Vagina (tissue), 2 donors: ENCODE data around the gene REEP6. TPM values are rescaled to one million over a fixed set of nuclear protein-coding genes. Genes with fewer than 3 reads are reported as not detected.
"Not testable (repeated sequence)": the region's sequence is repeated elsewhere in the genome, so short reads cannot be mapped to it uniquely, and the experiment has no call there.

Source experiments
- DNase-seq, 2 donors: peaks; one replicate each; pipeline ENCODE4 v3.0.0-alpha.2; 2017; ENCODE audit errors: extremely low spot score in 2 of 2
- H3K27ac ChIP-seq: fragments of 200-600 bp; sonication (generic); one replicate; pipeline ENCODE4 v1.5.1; 2019
- H3K27me3 ChIP-seq: fragments of 200-600 bp; sonication (generic); one replicate; pipeline ENCODE4 v1.5.1; 2019
- H3K36me3 ChIP-seq, 2 donors: fragments of 200-600 bp; sonication (generic); one replicate each; pipeline ENCODE4 v1.5.1; 2017 to 2019
- H3K4me1 ChIP-seq: fragments of 200-600 bp; sonication (generic); one replicate; pipeline ENCODE4 v1.5.1; 2019
- H3K4me3 ChIP-seq, 2 donors: fragments of 200-600 bp; sonication (generic); 1 replicate in 1 of 2; 2 replicates in 1 of 2; pipeline ENCODE4 v1.5.1; 2016 to 2019
- H3K9me3 ChIP-seq: fragments of 200-600 bp; sonication (generic); one replicate; pipeline ENCODE4 v1.5.1; 2019
- CTCF ChIP-seq, 3 experiments: fragments of 450-650 bp in 2 of 3; fragments of 200-600 bp in 1 of 3; sonication (generic) in 1 of 3; IDR thresholded peaks; one replicate each; pipeline ENCODE4 v1.5.1; 2017 to 2019; ENCODE audit warnings: antibody characterized with exemption in 3 of 3, mild to moderate bottlenecking in 2 of 3, moderate library complexity in 2 of 3
- POLR2A ChIP-seq, 2 donors: fragments of 450-650 bp; IDR thresholded peaks; one replicate each; pipeline ENCODE4 v1.6.1; 2017; ENCODE audit warnings: antibody characterized with exemption in 2 of 2, mild to moderate bottlenecking in 2 of 2, moderate library complexity in 2 of 2
- POLR2AphosphoS5 ChIP-seq, 2 donors: sonication (generic); formaldehyde crosslinking; IDR thresholded peaks; one replicate each; pipeline ENCODE4 v1.9.0; 2017; ENCODE audit warnings: antibody characterized with exemption in 2 of 2, mild to moderate bottlenecking in 2 of 2, low read depth in 1 of 2; ENCODE audit not compliant: insufficient read depth in 1 of 2
- intact Hi-C: fragments of 100-400 bp; cut with DNase I; formaldehyde crosslinking; loops from one replicate; pipeline ENCODE4 v1.15.1; 2023
- total RNA-seq: library from RNA; depleted of rRNA; stranded (reverse); fragments of >200 nt; gene quantifications from one replicate; pipeline ENCODE4 v1.2.3, GENCODE V29; 2016

The REEP6 gene
- total RNA-seq, 1 donor from 2014 or later = 6.1 TPM

- Histone ChIP-seq H3K9me3 (no peaks in the 10 kb centered on the region), H3K36me3 (no peaks in the 10 kb centered on the region), H3K27me3 (no peaks in the 10 kb centered on the region), H3K27ac (no peak overlapping the region), H3K4me1 (peaks cover 7% of the 10 kb centered on the region), H3K4me3 (peak overlapping the region in 1 of 2 donors; percentile 3)
- TF ChIP-seq POLR2AphosphoS5 (IDR thresholded peaks at IDR 0.05; ENCODE audit: insufficient read depth in 1 of 2, low read depth in 1 of 2) (no peak), POLR2A (IDR thresholded peaks at IDR 0.05) (no peak), CTCF (IDR thresholded peaks at IDR 0.05) (no peak)
- DNase-seq = no peak
- intact Hi-C loops = no loop called here
Measured at GRCh38 chr19:1538978-1539377, 48.0 kb downstream of the REEP6 start.

- peak overlapping the region; percentile 48 for H3K27ac ChIP-seq
Measured at GRCh38 chr19:1539749-1540148, 48.8 kb downstream of the REEP6 start.

DNA sequence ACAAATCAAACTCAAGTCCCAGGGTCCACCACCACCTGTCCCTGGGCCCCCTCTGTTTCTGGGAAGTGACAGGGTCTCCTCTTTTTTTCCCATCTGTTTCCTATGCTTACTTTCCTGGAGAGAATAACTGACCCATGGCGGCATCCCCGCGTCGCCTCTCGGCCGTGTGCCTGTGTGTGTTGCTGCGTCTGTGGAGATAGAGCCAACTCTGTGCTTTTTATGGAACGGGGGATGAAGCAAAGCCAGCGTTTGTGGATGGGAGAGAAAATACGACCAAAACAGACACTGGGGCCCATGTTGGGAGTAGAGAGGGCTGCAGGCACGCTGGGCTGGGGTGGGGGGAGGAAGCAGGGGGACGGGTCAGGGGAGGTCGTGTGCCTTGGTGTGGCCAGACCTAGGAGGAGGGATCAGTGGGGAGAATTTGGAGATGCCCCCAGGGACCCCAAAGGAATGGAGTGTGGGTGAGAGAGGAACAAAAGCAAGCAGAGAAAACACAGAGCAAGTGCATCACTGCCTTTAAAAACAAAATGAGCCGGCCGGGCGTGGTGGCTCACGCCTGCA is 49.5 kb downstream of the REEP6 start:
- no peak for TF ChIP-seq POLR2AphosphoS5 (IDR thresholded peaks at IDR 0.05; ENCODE audit: insufficient read depth in 1 of 2, low read depth in 1 of 2)
- no peak for TF ChIP-seq POLR2A (IDR thresholded peaks at IDR 0.05)
- no peak for TF ChIP-seq CTCF (IDR thresholded peaks at IDR 0.05)
- H3K27me3 ChIP-seq = no peaks in the 10 kb centered on the region
- H3K9me3 ChIP-seq = no peaks in the 10 kb centered on the region
- H3K4me3 ChIP-seq = peak overlapping the region in 1 of 2 donors; percentile 4
- no peak for DNase-seq
- no peaks in the 10 kb centered on the region for H3K36me3 ChIP-seq
- intact Hi-C loops = no loop called here
- peaks cover 7% of the 10 kb centered on the region for H3K4me1 ChIP-seq
- H3K27ac ChIP-seq = peak overlapping the region; percentile 48

More at GRCh38 chr19:1539749-1540148, 48.8 kb downstream of the REEP6 start:
- H3K4me1 ChIP-seq, H3K4me3 ChIP-seq, H3K36me3 ChIP-seq, H3K9me3 ChIP-seq, intact Hi-C loops, DNase-seq, H3K27me3 ChIP-seq: not testable (repeated sequence)

Other genes with a start within 250 kb of the REEP6 start
- 154 TPM for gene ATP5F1D, start 249.4 kb upstream of the REEP6 start, total RNA-seq
- 170 TPM for gene MIDN, start 242.6 kb upstream of the REEP6 start, total RNA-seq
- gene CIRBP, start 221.8 kb upstream of the REEP6 start, total RNA-seq = 192 TPM
- 64.8 TPM for gene FAM174C, start 215.7 kb upstream of the REEP6 start, total RNA-seq
- not detected for gene EFNA2, start 205.3 kb upstream of the REEP6 start, total RNA-seq
- gene NDUFS7, start 107.3 kb upstream of the REEP6 start, total RNA-seq = 141 TPM
- 29.0 TPM for gene GAMT, start 89.6 kb upstream of the REEP6 start, total RNA-seq
- 29.7 TPM for gene DAZAP1, start 83.6 kb upstream of the REEP6 start, total RNA-seq
- 3,906 TPM for gene RPS15, start 52.8 kb upstream of the REEP6 start, total RNA-seq
- 1.2 TPM for gene APC2, start 41.1 kb upstream of the REEP6 start, total RNA-seq
- 25.0 TPM for gene C19orf25, start 12.0 kb upstream of the REEP6 start, total RNA-seq
- gene PCSK4, start 831 bp upstream of the REEP6 start, total RNA-seq = 5.4 TPM
- gene ADAMTSL5, start 21.8 kb downstream of the REEP6 start, total RNA-seq = 22.6 TPM
- 0.49 TPM for gene PLK5, start 32.9 kb downstream of the REEP6 start, total RNA-seq
- 21.4 TPM for gene MEX3D, start 77.1 kb downstream of the REEP6 start, total RNA-seq
- gene MBD3, start 101.7 kb downstream of the REEP6 start, total RNA-seq = 66.0 TPM
- gene UQCR11, start 114.3 kb downstream of the REEP6 start, total RNA-seq = 79.8 TPM
- 26.0 TPM for gene TCF3, start 161.4 kb downstream of the REEP6 start, total RNA-seq